Body of pancreas (tissue), 4 donors: ENCODE results near the gene PTPRH. TPM values are rescaled to one million over a fixed set of nuclear protein-coding genes. Genes with fewer than 3 reads are reported as not detected.

ENCODE experiments used
- microRNA-seq, 2 donors: library from miRNA; unstranded; fragments of <30 nt; microRNA quantifications; one replicate each; pipeline ENCODE4, GENCODE V29; 2016; ENCODE audit warnings: borderline number of aligned reads in 2 of 2, borderline replicate concordance in 2 of 2
- small RNA-seq: library from RNA; depleted of rRNA; stranded (forward); fragments of <200 nt; gene quantifications from one replicate; pipeline ENCODE3, GENCODE V24; 2016
- total RNA-seq, 2 donors: library from RNA; depleted of rRNA; stranded (reverse); fragments of >200 nt; gene quantifications; one replicate each; pipeline ENCODE4 v1.1.0, GENCODE V29; 2016

PTPRH gene
- total RNA-seq, 2 donors from 2014 or later = 14.8 to 15.8 TPM

Small RNA genes within 50 kb of the gene (microRNA-seq; reads per million reads assigned to microRNA genes)
- gene MIR6802 = 0 to 1.9 reads per million in 2 donors
- gene MIR6803 = 5.6 to 11.2 reads per million in 2 donors
- 0 to 0.47 reads per million in 2 donors for gene MIR6804

Small RNA genes within 50 kb of the gene (small RNA-seq; reads per million reads assigned to genes)
- not detected for gene MIR6802
- not detected for gene MIR6803
- gene MIR6804 = not detected
- gene RF01210 = not detected

Other genes starting within 250 kb of the PTPRH start
- gene NLRP2, start 243.1 kb downstream of the PTPRH start, total RNA-seq = 10 to 100 TPM in 1 of 2 donors, 1 to 10 TPM in 1; 1.3 to 10.2 TPM
- under 1 TPM in 1 of 2 donors, not detected in 1; 0.78 TPM for gene GP6, start 171.2 kb downstream of the PTPRH start, total RNA-seq
- 10 to 100 TPM; 18.4 to 20.4 TPM for gene RDH13, start 146.4 kb downstream of the PTPRH start, total RNA-seq
- gene EPS8L1, start 133.6 kb downstream of the PTPRH start, total RNA-seq = 10 to 100 TPM; 22.1 to 23.3 TPM
- gene PPP1R12C, start 91.9 kb downstream of the PTPRH start, total RNA-seq = 100 to 1,000 TPM in 1 of 2 donors, 10 to 100 TPM in 1; 81.2 to 135 TPM
- gene TNNT1, start 60.3 kb downstream of the PTPRH start, total RNA-seq = not detected
- gene TNNI3, start 51.8 kb downstream of the PTPRH start, total RNA-seq = not detected
- 1 to 10 TPM; 1.6 TPM for gene DNAAF3, start 42.9 kb downstream of the PTPRH start, total RNA-seq
- gene SYT5, start 29.2 kb downstream of the PTPRH start, total RNA-seq = under 1 TPM in 1 of 2 donors, not detected in 1; 0.26 TPM
- gene TMEM86B, start 19.3 kb upstream of the PTPRH start, total RNA-seq = 1 to 10 TPM; 1.6 to 3.0 TPM
- 10 to 100 TPM; 19.2 to 20.8 TPM for gene PPP6R1, start 49.5 kb upstream of the PTPRH start, total RNA-seq
- gene HSPBP1, start 70.6 kb upstream of the PTPRH start, total RNA-seq = 10 to 100 TPM; 12.5 to 51.1 TPM
- gene BRSK1, start 74.5 kb upstream of the PTPRH start, total RNA-seq = 1 to 10 TPM in 1 of 2 donors, under 1 TPM in 1; 0.66 to 1.0 TPM
- 1 to 10 TPM in 1 of 2 donors, not detected in 1; 1.0 TPM for gene TMEM150B, start 115.8 kb upstream of the PTPRH start, total RNA-seq
- gene KMT5C, start 130.4 kb upstream of the PTPRH start, total RNA-seq = 10 to 100 TPM; 14.8 to 17.6 TPM
- gene COX6B2, start 145.2 kb upstream of the PTPRH start, total RNA-seq = 1 to 10 TPM in 1 of 2 donors, not detected in 1; 1.6 TPM
- gene GARIN5B, start 153.8 kb upstream of the PTPRH start, total RNA-seq = not detected
- gene IL11, start 161.0 kb upstream of the PTPRH start, total RNA-seq = not detected
- not detected for gene TMEM190, start 167.3 kb upstream of the PTPRH start, total RNA-seq
- gene TMEM238, start 174.8 kb upstream of the PTPRH start, total RNA-seq = 10 to 100 TPM; 12.5 to 53.4 TPM
- 100 to 1,000 TPM; 113 to 268 TPM for gene RPL28, start 176.4 kb upstream of the PTPRH start, total RNA-seq
- 1 to 10 TPM; 6.5 to 7.9 TPM for gene UBE2S, start 198.3 kb upstream of the PTPRH start, total RNA-seq
- gene SHISA7, start 233.8 kb upstream of the PTPRH start, total RNA-seq = not detected